ENCODE results near the gene LHFPL3. TPM values are rescaled to one million over a fixed set of nuclear protein-coding genes. Genes with fewer than 3 reads are reported as not detected.

LHFPL3 gene
- total and polyA plus RNA-seq, 2 of the 13 experiments (the other 11 are each of a cell fraction or from before 2014, with no cell fraction given): not detected

GRCh38 chr7:104914421-104914820, 586.0 kb downstream of the LHFPL3 start:
- ChIA-PET POLR2A (no interaction called here), CTCF (ENCODE audit: low intra/inter-chr PET ratio, low total read pairs) (no interaction called here)
- Histone ChIP-seq H3K4me3 (replicated peaks in 1 of 3; ENCODE audit: insufficient read depth in 1 of 3, low read depth in 2 of 3, low read length in 3 of 3) (no peak overlapping the region), H3K79me2 (ENCODE audit: insufficient read depth, low read length) (no peaks in the 10 kb centered on the region), H3K9me3 (ENCODE audit: low read length) (no peaks in the 10 kb centered on the region), H3K27ac (ENCODE audit: extremely low read length, insufficient read depth, low read length) (no peak overlapping the region), H2AFZ (ENCODE audit: low read length) (no peak overlapping the region), H3K4me1 (ENCODE audit: insufficient read depth, low read length) (no peaks in the 10 kb centered on the region), H3K4me2 (ENCODE audit: low read depth, low read length) (no peak overlapping the region), H4K20me1 (ENCODE audit: insufficient read depth, low read length) (no peaks in the 10 kb centered on the region), H3K36me3 (replicated peaks in 1 of 2; ENCODE audit: control insufficient read depth in 1 of 2, insufficient read depth in 2 of 2, low read length in 2 of 2) (no peaks in the 10 kb centered on the region), H3K9ac (ENCODE audit: insufficient read depth, low read depth, low read length) (no peak overlapping the region), H3K27me3 (ENCODE audit: control insufficient read depth in 1 of 2, insufficient read depth in 2 of 2, low read length in 2 of 2) (0 out of 5 replicates have a peak, but pooled peaks cover 0 to 2% of the 10 kb centered on the region in 2 experiments)
- no peak for DNase-seq (ENCODE audit: low spot score)
- no peak for FAIRE-seq
- no TSS peak for BruUV-seq (replicated peaks)
- no peak for ATAC-seq
- intact Hi-C loops (cut with micrococcal nuclease; ENCODE audit: unreplicated experiment): no loop called here
- WGBS (ENCODE audit: low lambda C conversion rate): 41% methylated on average over 2 of the region's 2 CpGs
- in situ Hi-C loops (cut with HindIII; ENCODE audit: extremely low pct_ligation_motif_present, low pct_unique_long_range_greater_than_20kb): loop anchor here (10.0 kb wide), 1 partner anchor 270 kb away; no protein-coding TSS in a partner anchor
- TF ChIP-seq SKI (IDR thresholded peaks at IDR 0.05; ENCODE audit: partially characterized antibody) (no peak), ZNF646 (CRISPR knock-in tag; IDR thresholded peaks at IDR 0.05) (no peak), SRSF9 (IDR thresholded peaks at IDR 0.05; ENCODE audit: borderline replicate concordance, insufficient read depth, low read depth, low read length, poor library complexity, severe bottlenecking) (no peak), ZBTB37 (CRISPR knock-in tag; IDR thresholded peaks at IDR 0.05) (no peak), PAX8 (CRISPR knock-in tag; IDR thresholded peaks at IDR 0.05; ENCODE audit: borderline replicate concordance) (no peak), RXRA (CRISPR knock-in tag; IDR thresholded peaks at IDR 0.05) (no peak), PLRG1 (conservative IDR thresholded peaks at IDR 0.05) (no peak), ZMYM3 (CRISPR knock-in tag; IDR thresholded peaks at IDR 0.05) (no peak), ZNF724P (CRISPR knock-in tag; IDR thresholded peaks at IDR 0.05; ENCODE audit: borderline replicate concordance) (no peak), NFIB (CRISPR knock-in tag; IDR thresholded peaks at IDR 0.05; ENCODE audit: borderline replicate concordance) (no peak), ZNF597 (CRISPR knock-in tag; IDR thresholded peaks at IDR 0.05) (no peak), TERF1 (CRISPR knock-in tag; IDR thresholded peaks at IDR 0.05) (no peak), ZNF576 (CRISPR knock-in tag; IDR thresholded peaks at IDR 0.05) (no peak)
